HG02943 (cell line): ENCODE results near the gene CELF6.
"Not testable (repeated sequence)": the region's sequence is repeated elsewhere in the genome, so short reads cannot be mapped to it uniquely, and the experiment has no call there.

Source experiments
- ATAC-seq: cut with Tn5 transposase; IDR thresholded peaks from one replicate; pipeline ENCODE4 v1.9.1; 2021; ENCODE audit warnings: mild to moderate bottlenecking, low read depth, moderate library complexity; ENCODE audit not compliant: unreplicated experiment

The CELF6 gene

DNA sequence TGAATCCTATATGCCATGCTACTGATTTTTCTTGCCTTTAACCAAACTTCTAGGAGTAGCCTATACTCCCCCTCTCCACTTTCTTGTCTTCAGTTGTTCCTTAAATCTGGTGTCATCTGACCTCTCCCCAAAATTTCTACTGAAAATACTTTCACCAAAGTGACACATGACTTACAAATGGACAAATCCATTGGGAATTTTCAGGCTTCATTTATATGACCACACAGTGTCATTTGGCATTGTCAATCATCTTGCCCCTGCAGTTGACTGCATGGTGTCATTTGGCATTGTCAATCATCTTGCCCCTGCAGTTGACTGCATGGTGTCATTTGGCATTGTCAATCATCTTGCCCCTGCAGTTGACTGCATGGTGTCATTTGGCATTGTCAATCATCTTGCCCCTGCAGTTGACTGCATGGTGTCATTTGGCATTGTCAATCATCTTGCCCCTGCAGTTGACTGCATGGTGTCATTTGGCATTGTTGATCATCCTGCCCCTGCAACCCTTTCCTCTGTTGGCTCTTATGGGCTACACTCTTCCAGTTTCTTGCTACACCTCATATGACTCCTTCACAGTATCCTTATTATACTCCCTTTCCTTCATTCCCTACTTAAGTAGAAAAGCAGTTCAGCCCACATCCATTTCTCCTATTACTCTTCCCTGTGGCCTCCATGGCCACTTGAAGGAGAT is 44.2 kb downstream of the CELF6 start:
- ATAC-seq = not testable (repeated sequence)

GRCh38 chr15:72272997-72273352 is 47.0 kb downstream of the CELF6 start:
- no peak for ATAC-seq

DNA sequence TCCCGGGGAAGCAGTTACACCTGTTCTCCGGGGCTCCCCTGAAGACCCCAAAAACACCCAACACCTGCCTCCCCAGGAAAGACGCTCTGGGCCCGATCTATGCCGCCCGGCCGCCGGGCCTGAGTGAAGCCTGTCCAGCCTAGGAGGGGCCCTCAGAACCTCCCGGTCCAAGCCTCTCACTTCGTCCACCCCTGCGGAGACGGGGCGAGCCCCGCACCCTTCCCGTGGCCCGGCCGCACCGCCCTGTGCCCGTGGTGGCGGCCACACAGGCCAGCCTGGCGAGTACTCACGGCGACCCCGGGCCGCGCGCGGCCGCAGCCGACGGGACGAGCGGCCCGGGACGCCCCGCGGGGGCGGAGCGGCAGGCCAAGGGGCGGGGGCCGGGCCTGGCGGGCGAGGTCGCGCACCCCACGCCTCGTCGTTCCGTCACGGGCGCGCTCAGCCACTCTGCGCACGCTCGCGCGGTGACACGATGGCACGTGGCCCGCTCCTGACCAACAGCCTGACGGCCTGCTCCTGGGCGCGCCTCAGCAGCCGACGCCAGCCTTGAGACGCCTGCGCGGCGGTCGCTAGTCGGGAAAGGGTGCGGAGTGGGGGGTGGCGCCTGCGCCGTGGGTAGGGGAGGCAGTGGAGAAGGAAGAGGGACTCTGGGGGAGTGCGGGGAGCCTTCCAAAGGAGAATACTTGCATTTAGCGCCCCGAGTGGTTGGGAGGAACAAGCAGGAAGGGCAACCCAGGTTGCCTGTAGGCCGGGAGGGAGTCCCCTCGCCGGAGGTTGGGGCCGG is 47.6 kb downstream of the CELF6 start, which contains the start of gene PARP6:
Gene PARP6 (minus strand): TSS at position 342 of the 784 bp plus-strand sequence. CDS start 5,077 bp downstream, outside the sequence.
- ATAC-seq = peak; percentile 96

GRCh38 chr15:72271895-72272212 is 48.1 kb downstream of the CELF6 start:
- ATAC-seq = peak; percentile 30

- no peak for ATAC-seq
Observed at GRCh38 chr15:72271221-72271620, 48.7 kb downstream of the CELF6 start.

GRCh38 chr15:72269739-72270138 is 50.2 kb downstream of the CELF6 start:
- ATAC-seq = no peak

GRCh38 chr15:72265031-72265430 is 54.9 kb downstream of the CELF6 start:
- ATAC-seq = no peak

DNA sequence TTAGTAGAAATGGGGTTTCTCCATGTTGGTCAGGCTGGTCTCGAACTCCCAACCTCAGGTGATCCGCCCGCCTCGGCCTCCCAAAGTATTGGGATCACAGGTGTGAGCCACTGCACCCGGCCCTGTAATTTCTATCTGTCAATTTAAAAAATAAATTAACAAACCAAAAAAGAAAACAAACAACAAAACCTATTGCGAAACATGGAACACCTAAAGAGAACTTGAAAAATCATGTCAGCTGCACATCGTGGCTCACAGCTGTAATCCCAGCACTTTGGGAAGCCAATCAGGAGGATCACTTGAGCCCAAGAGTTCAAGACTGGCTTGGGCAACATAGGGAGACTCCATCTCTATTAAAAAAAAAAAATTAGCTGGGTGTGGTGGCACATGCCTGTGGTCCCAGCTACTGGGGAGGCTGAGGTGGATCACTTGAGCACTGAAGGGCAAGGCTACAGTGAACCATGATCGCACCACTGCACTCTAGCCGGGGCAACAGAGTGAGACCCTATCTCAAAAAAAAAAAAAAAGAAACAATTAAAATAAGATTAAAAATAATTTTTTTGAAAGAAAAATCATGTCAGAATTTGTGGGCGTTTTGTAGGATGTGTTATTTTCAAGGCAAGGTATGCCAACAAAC is 67.2 kb downstream of the CELF6 start:
- no peak for ATAC-seq

- ATAC-seq = no peak
Observed at GRCh38 chr15:72249142-72249810, 70.7 kb downstream of the CELF6 start.

GRCh38 chr15:72248514-72248913 is 71.4 kb downstream of the CELF6 start:
- ATAC-seq = no peak

GRCh38 chr15:72242775-72243370 is 77.1 kb downstream of the CELF6 start:
- no peak for ATAC-seq

DNA sequence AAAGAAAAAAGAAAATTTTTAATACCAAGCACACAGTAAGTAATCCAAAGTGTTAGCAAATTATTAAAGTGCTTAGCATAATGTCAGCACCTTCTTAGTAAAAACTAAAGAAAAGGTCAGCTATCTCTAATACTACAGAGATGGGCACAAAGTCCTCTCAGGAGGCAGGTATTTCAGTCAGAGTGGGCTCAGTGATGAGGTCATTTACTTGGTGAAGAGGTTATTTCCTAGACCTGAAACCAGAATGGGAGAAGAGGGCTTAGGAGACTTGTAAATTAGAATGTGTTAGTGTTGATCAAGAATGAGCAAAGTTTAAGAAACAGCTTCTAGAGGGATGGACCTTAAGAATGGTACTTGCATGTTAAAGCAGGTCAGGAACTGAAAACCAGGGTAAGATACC is 80.3 kb downstream of the CELF6 start:
- ATAC-seq = no peak

- no peak for ATAC-seq
Observed at GRCh38 chr15:72238586-72238985, 81.4 kb downstream of the CELF6 start.

- no peak for ATAC-seq
Observed at GRCh38 chr15:72237853-72238224, 82.1 kb downstream of the CELF6 start.

GRCh38 chr15:72237029-72237852 is 82.7 kb downstream of the CELF6 start:
- ATAC-seq = no peak

- no peak for ATAC-seq
Observed at GRCh38 chr15:72236381-72237003, 83.5 kb downstream of the CELF6 start.

- no peak for ATAC-seq
Observed at GRCh38 chr15:72235298-72235697, 84.7 kb downstream of the CELF6 start.
